Lower lobe of right lung (tissue), 2 donors: ENCODE results near the gene TXNL1. TPM values are rescaled to one million over a fixed set of nuclear protein-coding genes. Genes with fewer than 3 reads are reported as not detected.

ENCODE experiments used
- ATAC-seq, 2 donors: fragments of 200-7000 bp; cut with Tn5 transposase; one replicate each; pipeline ENCODE4 v1.9.1; 2020 to 2022; ENCODE audit warnings: mild to moderate bottlenecking in 2 of 2, moderate library complexity in 2 of 2
- DNase-seq: peaks from one replicate; pipeline ENCODE4 v3.0.0-alpha.2; 2020
- H3K27ac ChIP-seq: fragments of 200-600 bp; one replicate; pipeline ENCODE4 v1.8.0; 2022
- H3K27me3 ChIP-seq: fragments of 200-600 bp; one replicate; pipeline ENCODE4 v1.8.0; 2022; ENCODE audit warnings: low read depth
- H3K36me3 ChIP-seq: fragments of 200-600 bp; one replicate; pipeline ENCODE4 v1.8.0; 2022; ENCODE audit warnings: mild to moderate bottlenecking
- H3K4me1 ChIP-seq: fragments of 200-600 bp; one replicate; pipeline ENCODE4 v1.8.0; 2022
- H3K4me3 ChIP-seq: fragments of 200-600 bp; one replicate; pipeline ENCODE4 v1.8.0; 2022; ENCODE audit warnings: mild to moderate bottlenecking
- H3K9me3 ChIP-seq: fragments of 200-600 bp; one replicate; pipeline ENCODE4 v1.8.0; 2022
- intact Hi-C: fragments of 100-400 bp; cut with DNase I; formaldehyde crosslinking; loops from one replicate; pipeline ENCODE4 v1.11.0; 2022
- total RNA-seq: library from RNA; stranded (reverse); fragmentation: NEBNext Ultra II Directional; extraction: Animal tissue kit (Norgen Biotek cat#: 25700); gene quantifications from one replicate; pipeline ENCODE4 v1.2.1, GENCODE V29; 2021
- TF ChIP-seq, protein P1 (sequence below): fragments of 200-600 bp; IDR thresholded peaks from one replicate; pipeline ENCODE4 v1.8.0; 2022; ENCODE audit warnings: antibody characterized with exemption, mild to moderate bottlenecking
- donor health status: DM: no; HTN: yes; CAD: no; lungs with severe emphysema.

TXNL1 gene
- total RNA-seq, 1 donor from 2014 or later, result 53.0 TPM

DNA sequence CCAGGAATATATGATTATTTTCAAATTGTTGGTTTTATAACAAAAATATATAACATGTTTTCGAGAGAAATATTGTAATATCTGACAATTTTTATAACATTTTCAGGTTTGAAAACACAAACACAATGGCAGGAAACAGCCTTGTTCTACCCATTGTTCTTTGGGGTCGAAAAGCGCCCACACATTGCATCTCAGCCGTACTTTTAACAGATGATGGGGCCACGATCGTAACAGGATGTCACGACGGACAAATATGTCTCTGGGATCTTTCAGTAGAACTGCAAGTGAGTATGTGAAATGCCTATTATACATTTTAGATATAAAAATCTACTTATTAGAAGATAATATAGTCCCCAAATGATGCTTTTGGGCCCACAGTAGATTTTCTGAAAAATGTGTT lies 34.0 kb upstream of the TXNL1 start:
- ATAC-seq (no peak), DNase-seq (no peak)
- no peaks in the 10 kb centered on the region for H3K4me1 ChIP-seq
- no peaks in the 10 kb centered on the region for H3K9me3 ChIP-seq
- H3K27me3 ChIP-seq, result no peaks in the 10 kb centered on the region
- intact Hi-C loops, result no loop called here
- no peak overlapping the region for H3K27ac ChIP-seq
- TF ChIP-seq, protein P1, sequence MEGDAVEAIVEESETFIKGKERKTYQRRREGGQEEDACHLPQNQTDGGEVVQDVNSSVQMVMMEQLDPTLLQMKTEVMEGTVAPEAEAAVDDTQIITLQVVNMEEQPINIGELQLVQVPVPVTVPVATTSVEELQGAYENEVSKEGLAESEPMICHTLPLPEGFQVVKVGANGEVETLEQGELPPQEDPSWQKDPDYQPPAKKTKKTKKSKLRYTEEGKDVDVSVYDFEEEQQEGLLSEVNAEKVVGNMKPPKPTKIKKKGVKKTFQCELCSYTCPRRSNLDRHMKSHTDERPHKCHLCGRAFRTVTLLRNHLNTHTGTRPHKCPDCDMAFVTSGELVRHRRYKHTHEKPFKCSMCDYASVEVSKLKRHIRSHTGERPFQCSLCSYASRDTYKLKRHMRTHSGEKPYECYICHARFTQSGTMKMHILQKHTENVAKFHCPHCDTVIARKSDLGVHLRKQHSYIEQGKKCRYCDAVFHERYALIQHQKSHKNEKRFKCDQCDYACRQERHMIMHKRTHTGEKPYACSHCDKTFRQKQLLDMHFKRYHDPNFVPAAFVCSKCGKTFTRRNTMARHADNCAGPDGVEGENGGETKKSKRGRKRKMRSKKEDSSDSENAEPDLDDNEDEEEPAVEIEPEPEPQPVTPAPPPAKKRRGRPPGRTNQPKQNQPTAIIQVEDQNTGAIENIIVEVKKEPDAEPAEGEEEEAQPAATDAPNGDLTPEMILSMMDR, result no peak
- peaks cover 5% of the 10 kb centered on the region for H3K36me3 ChIP-seq
- H3K4me3 ChIP-seq, result no peak overlapping the region

DNA sequence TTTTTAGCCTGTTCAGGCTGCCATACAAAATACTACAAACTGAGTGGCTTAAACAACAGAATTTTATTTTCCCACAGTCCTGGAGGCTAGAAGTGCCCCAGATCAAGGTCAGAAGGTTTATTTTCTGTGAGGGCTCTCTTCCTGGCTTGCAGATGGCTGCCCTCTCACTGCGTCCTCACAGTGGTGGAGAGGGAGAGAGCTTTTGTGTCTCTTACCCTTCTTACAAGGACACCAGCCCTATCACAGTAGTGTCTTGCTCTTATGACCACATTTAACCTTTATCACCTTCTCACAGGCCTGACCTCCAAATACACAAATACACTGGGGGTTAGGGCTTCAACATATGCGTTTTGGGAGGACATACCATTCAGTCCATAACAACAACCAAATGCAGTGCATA lies 24.5 kb upstream of the TXNL1 start:
- DNase-seq (no peak), ATAC-seq (no peak)
- Histone ChIP-seq H3K9me3 (no peaks in the 10 kb centered on the region), H3K4me1 (no peaks in the 10 kb centered on the region), H3K4me3 (no peak overlapping the region), H3K27ac (no peak overlapping the region), H3K36me3 (no peaks in the 10 kb centered on the region), H3K27me3 (no peaks in the 10 kb centered on the region)
- TF ChIP-seq, protein P1, result no peak
- intact Hi-C loops, result no loop called here

DNA sequence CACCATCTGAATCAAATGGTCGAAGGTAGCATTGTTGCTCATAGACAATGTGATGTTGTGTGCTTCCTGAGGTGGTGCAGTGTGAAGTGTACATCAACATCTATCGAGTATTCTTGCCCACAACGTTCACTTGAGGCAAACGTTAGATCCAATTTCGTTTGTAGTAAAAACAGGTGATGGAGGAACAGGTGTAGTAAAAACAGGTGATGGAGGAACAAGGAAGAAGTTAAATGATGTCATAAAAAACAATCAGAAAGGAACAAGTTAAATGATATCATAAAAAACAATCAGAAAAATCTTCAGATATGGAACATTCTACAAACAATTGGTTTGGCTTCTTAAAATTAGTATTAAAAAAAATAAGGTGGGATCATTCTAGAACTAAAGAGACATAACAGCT lies 24.1 kb upstream of the TXNL1 start:
- H3K36me3 ChIP-seq, result no peaks in the 10 kb centered on the region
- no peaks in the 10 kb centered on the region for H3K27me3 ChIP-seq
- ATAC-seq (no peak), DNase-seq (no peak)
- TF ChIP-seq, protein P1, result no peak
- H3K4me3 ChIP-seq, result no peak overlapping the region
- intact Hi-C loops, result no loop called here
- no peaks in the 10 kb centered on the region for H3K9me3 ChIP-seq
- no peak overlapping the region for H3K27ac ChIP-seq
- H3K4me1 ChIP-seq, result no peaks in the 10 kb centered on the region

DNA sequence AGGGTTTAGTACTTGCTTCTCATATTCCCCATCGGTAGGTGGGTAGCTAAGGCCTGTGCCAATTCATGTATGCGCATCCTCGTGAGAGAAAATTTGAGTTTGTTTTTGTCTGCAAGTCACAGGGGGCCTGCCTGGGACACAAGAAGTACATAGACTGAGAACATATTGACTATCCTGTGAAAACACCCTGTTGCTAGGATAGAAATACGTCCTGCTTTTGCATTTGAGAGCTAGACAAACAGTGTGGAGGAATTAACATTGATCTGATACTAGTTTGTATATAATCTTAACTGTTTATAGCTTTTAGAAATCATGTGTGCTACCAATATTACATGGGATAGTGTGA lies 23.6 kb upstream of the TXNL1 start:
- no peaks in the 10 kb centered on the region for H3K27me3 ChIP-seq
- H3K27ac ChIP-seq, result no peak overlapping the region
- intact Hi-C loops, result no loop called here
- H3K4me3 ChIP-seq, result no peak overlapping the region
- no peaks in the 10 kb centered on the region for H3K4me1 ChIP-seq
- H3K9me3 ChIP-seq, result no peaks in the 10 kb centered on the region
- TF ChIP-seq, protein P1, result no peak
- no peaks in the 10 kb centered on the region for H3K36me3 ChIP-seq
- DNase-seq, result no peak
- ATAC-seq, result no peak

DNA sequence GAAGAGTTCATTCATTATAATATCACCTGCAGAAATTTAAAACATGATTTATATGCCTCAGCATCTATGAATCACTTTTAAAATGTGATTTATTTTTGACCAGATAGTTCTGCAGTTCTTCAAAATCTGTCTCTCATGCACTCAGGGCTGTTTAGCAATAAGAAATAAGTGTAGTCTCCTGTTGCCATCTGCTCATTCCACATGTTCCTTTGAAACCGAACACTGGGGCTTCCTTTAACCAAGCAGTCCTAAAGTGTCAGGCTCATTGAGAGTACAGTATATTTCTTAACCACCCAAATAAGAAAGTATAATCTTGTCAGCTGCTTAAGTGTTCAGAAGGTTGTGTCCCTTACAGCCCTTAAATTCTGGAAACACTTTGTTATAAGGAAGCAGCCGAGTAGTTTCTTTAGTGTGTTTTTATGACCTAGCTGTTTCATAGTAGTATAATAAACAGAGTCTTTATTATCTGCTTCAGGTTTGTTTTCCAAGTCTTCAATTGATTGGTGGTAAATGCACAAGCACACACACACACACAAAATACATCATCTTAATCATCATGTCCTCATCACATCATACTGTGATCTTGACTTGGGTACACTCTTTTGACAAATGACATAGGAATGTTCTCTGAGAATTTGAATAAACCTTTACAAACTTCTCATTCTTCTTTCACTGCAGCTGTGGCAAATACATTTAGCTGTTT lies 23.1 kb upstream of the TXNL1 start:
- H3K36me3 ChIP-seq, result no peaks in the 10 kb centered on the region
- TF ChIP-seq, protein P1, result no peak
- intact Hi-C loops, result no loop called here
- H3K9me3 ChIP-seq, result no peaks in the 10 kb centered on the region
- no peak overlapping the region for H3K4me3 ChIP-seq
- ATAC-seq, result no peak
- H3K27me3 ChIP-seq, result no peaks in the 10 kb centered on the region
- DNase-seq, result no peak
- no peak overlapping the region for H3K27ac ChIP-seq
- no peaks in the 10 kb centered on the region for H3K4me1 ChIP-seq
